Mesenteric fat pad (tissue), 1 donor: ENCODE measurements around the gene RALGPS1. TPM values are rescaled to one million over a fixed set of nuclear protein-coding genes. Genes with fewer than 3 reads are reported as not detected.

Experiments
- total RNA-seq: library from RNA; stranded (reverse); fragmentation: NEBNext Ultra II Directional; extraction: Animal tissue kit (Norgen Biotek cat#: 25700); gene quantifications from one replicate; pipeline ENCODE4 v1.2.1, GENCODE V29; 2021
- donor health status: DM: yes; HTN: yes; CAD: no.

Gene RALGPS1
- total RNA-seq, 1 donor from 2014 or later, result 4.8 TPM

Other genes starting within 250 kb of the RALGPS1 start
- 20.9 TPM for gene ZBTB43, start 109.7 kb upstream of the RALGPS1 start, total RNA-seq
- 9.4 TPM for gene ZBTB34, start 54.1 kb upstream of the RALGPS1 start, total RNA-seq
- 169 TPM for gene ANGPTL2, start 207.9 kb downstream of the RALGPS1 start, total RNA-seq